Breast epithelium (tissue), 3 donors: ENCODE measurements around the gene RNF212.

Source experiments
- CTCF ChIP-seq, 3 donors: fragments of 450-650 bp; IDR thresholded peaks; one replicate each; pipeline ENCODE4 v1.5.1; 2016 to 2017; ENCODE audit warnings: antibody characterized with exemption in 3 of 3, mild to moderate bottlenecking in 3 of 3, moderate library complexity in 3 of 3
- POLR2A ChIP-seq: fragments of 450-650 bp; IDR thresholded peaks from one replicate; pipeline ENCODE4 v1.6.1; 2016; ENCODE audit warnings: antibody characterized with exemption, mild to moderate bottlenecking, moderate library complexity

DNA sequence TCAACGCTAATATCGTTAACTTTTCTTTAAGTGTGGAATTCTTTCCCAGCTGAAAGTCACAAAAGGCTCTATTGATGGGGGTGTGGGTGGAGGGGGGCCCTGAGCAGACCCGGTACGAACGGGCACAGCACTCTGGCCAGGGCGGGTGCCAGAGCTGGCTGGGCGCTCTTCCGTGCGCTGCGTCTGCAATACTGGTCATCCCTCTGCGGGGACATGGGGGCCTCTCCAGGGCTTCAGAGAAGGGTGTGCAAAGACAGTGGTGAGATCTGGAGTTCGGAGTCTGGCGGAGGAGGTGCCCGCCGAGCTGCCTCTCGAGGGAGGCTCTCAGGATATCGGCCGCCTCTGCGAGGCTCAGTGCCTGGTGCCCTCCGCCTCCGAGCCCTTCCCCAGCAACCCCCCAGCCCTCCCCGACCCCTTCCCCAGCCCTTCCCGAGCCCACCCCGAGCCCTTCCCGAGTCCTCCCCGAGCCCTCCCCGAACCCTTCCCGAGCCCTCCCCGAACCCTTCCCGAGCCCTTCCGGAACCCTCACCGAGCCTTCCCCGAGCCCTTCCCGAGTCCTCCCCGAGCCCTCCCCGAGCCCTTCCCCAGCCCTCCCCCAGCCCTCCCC, 67.7 kb downstream of the RNF212 start:
- no peak for TF ChIP-seq CTCF (IDR thresholded peaks at IDR 0.05)
- TF ChIP-seq POLR2A = no peak
